Urothelium cell line (cell line): Measurements from ENCODE around the gene MDGA2.
A peak's percentile ranks its signal among the peaks of the same experiment; 100 is the strongest.
"Not testable (repeated sequence)": the region's sequence is repeated elsewhere in the genome, so short reads cannot be mapped to it uniquely, and the experiment has no call there.

Experiments used
- DNase-seq: peaks from one replicate; pipeline ENCODE4 v3.0.0; 2011; ENCODE audit warnings: low spot score, mixed read lengths
- FAIRE-seq: peaks from 2 replicates; lab custom pipeline; 2011; peaks lifted over from hg19 to GRCh38; lab: Jason Lieb, UNC

Gene MDGA2

GRCh38 chr14:47262801-47263200 lies 412.6 kb downstream of the MDGA2 start:
- DNase-seq (peak; percentile 63), FAIRE-seq (no peak)

GRCh38 chr14:47261350-47261749 lies 414.1 kb downstream of the MDGA2 start:
- FAIRE-seq = no peak
- DNase-seq = no peak

GRCh38 chr14:47259796-47260195 lies 415.6 kb downstream of the MDGA2 start:
- FAIRE-seq = no peak

GRCh38 chr14:47257013-47257412 lies 418.4 kb downstream of the MDGA2 start:
- DNase-seq (no peak), FAIRE-seq (no peak)

More at GRCh38 chr14:47259796-47260195, 415.6 kb downstream of the MDGA2 start:
- DNase-seq = no peak

GRCh38 chr14:47252802-47253201 lies 422.6 kb downstream of the MDGA2 start:
- FAIRE-seq = no peak
- DNase-seq = no peak

- FAIRE-seq = no peak
- no peak for DNase-seq
Measured at GRCh38 chr14:47246367-47246766, 429.0 kb downstream of the MDGA2 start.

GRCh38 chr14:47242579-47242978 lies 432.8 kb downstream of the MDGA2 start:
- FAIRE-seq = not testable (repeated sequence)

GRCh38 chr14:47240748-47241437 lies 434.5 kb downstream of the MDGA2 start:
- FAIRE-seq = no peak
- no peak for DNase-seq

More at GRCh38 chr14:47242579-47242978, 432.8 kb downstream of the MDGA2 start:
- not testable (repeated sequence) for DNase-seq

GRCh38 chr14:47235619-47236018 lies 439.8 kb downstream of the MDGA2 start:
- no peak for DNase-seq
- peak; percentile 61 for FAIRE-seq

- DNase-seq = no peak
- no peak for FAIRE-seq
Measured at GRCh38 chr14:47226877-47227520, 448.4 kb downstream of the MDGA2 start.

GRCh38 chr14:47223656-47224055 lies 451.7 kb downstream of the MDGA2 start:
- DNase-seq (no peak), FAIRE-seq (no peak)

- FAIRE-seq = no peak
- DNase-seq = peak; percentile 7
Measured at GRCh38 chr14:47220096-47220495, 455.3 kb downstream of the MDGA2 start.

GRCh38 chr14:47211263-47211662 lies 464.1 kb downstream of the MDGA2 start:
- FAIRE-seq (no peak), DNase-seq (no peak)

GRCh38 chr14:47210099-47210498 lies 465.3 kb downstream of the MDGA2 start:
- DNase-seq (no peak), FAIRE-seq (no peak)

GRCh38 chr14:47208434-47208833 lies 467.0 kb downstream of the MDGA2 start:
- no peak for FAIRE-seq
- DNase-seq = no peak

- DNase-seq (no peak), FAIRE-seq (no peak)
Measured at GRCh38 chr14:47207617-47208016, 467.8 kb downstream of the MDGA2 start.

- no peak for DNase-seq
- FAIRE-seq = no peak
Measured at GRCh38 chr14:47200740-47201139, 474.7 kb downstream of the MDGA2 start.

- DNase-seq (no peak), FAIRE-seq (no peak)
Measured at GRCh38 chr14:47195582-47195981, 479.8 kb downstream of the MDGA2 start.

- DNase-seq (peak; percentile 26), FAIRE-seq (no peak)
Measured at GRCh38 chr14:47194055-47194454, 481.4 kb downstream of the MDGA2 start.

- peak; percentile 25 for DNase-seq
- FAIRE-seq = not testable (repeated sequence)
Measured at GRCh38 chr14:47192203-47192602, 483.2 kb downstream of the MDGA2 start.

GRCh38 chr14:47191700-47192099 lies 483.7 kb downstream of the MDGA2 start:
- DNase-seq (no peak), FAIRE-seq (no peak)

- DNase-seq = no peak
- FAIRE-seq = peak; percentile 30
Measured at GRCh38 chr14:47189911-47190484, 485.4 kb downstream of the MDGA2 start.
